ENCODE results near the gene RAB23.
A peak's percentile ranks its signal among the peaks of the same experiment; 100 is the strongest.

RAB23 gene

DNA sequence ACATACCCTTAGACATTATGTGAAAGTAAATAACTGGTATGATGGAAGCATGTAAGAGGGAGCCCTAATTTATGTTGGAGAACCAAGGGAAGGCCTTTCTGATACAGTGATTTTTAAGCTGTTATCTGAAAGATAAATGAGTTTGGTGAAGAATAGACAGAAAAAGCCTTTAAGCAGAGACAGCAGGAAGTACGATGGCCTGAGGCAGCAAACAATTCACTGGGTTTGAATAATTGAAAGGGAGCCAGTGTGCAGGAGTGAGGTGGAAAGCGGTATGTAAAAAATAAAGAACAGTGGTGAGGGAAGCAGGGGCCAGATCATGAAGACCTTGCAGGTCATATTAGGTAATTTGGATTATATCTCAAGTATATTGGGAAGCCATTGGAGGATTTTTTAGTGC lies 4.1 kb upstream of the RAB23 start:
- DNase-seq: no peak

DNA sequence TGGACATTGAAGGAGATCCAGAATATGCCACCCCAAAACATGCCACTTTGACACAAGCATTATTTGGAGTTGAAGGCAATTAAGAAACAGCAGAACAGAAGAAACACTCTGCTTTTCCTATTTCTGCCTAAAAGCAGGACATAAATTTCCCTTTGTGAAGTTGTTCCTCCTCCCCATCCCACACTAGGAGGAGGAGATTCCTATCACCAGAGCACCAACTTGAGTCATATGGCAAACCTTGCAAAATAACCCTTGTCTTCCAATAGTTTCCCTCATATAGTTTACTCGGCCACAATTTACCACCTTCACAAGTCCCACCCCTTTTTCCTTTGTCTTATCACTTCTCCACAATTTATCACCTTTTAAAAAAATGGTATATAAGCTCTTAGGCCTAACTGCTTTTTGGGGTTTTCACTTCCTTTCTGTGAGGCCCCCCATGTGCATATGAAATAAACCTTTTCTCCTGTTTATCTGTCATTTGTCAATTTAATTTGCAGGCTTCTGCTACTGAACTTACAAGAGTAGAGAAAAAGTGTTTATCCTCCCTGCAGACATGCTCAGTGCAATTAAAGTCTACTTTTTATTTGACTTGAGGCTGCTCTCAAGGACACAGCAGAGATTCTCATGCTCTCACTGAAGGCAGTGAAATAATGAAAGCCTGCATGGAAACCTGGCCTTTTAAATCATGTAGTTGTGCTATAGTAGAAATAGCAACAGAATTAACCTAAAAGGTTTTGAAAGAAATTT lies 2.8 kb upstream of the RAB23 start:
- no peak for DNase-seq

DNA sequence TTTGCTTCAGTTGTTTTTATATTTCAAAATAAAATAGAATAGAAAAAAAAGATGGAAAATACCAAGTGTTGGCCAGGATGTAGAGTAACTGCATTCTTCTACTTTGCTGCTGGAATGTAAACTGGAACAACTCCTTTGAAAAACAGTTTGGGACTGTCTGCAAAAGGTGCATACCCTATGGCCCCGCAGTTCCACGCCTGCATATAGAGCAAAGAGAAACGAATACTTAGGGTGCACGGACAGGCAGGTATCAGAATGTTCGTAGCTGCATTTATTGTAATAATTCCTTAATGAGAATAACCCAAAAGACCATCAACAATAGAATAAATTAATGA lies 603 bp upstream of the RAB23 start:
- peak; percentile 12 for DNase-seq

DNA sequence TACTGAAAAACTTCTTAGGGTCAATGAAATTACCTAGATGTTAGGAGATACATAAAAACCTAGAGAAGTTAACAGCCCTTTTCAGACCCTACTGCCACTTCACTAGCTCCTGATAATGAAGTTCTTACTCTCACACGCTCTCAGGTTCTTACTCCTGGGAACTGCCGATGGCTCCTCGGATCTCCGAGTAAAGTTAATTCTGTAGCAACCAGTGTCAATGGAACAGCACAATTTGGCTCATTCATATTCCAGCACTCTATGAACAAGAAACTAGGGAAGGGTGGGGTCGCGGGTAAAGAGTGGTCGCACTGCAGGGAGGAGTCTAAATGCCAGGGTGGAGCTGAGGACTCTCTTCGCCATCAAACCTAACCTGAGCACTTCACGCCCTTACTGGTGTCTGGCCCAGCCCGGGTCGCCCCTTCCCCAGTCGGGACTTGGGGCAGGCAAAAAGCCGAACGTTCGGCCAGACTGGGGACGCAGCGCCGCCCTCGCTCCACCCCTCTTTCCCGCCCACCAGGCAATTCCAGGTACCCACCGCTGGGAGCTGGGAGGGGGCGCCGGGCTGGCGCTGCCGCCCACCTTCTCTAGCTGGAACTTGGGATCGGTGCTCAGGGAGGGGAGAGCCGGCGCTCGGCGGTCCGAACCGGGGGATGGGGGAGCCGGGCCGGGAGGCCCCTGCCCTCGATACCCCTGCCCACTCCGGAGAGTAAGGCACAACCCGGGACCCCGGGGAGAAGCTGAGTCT lies 744 bp downstream of the RAB23 start:
- DNase-seq: peak; percentile 38

DNA sequence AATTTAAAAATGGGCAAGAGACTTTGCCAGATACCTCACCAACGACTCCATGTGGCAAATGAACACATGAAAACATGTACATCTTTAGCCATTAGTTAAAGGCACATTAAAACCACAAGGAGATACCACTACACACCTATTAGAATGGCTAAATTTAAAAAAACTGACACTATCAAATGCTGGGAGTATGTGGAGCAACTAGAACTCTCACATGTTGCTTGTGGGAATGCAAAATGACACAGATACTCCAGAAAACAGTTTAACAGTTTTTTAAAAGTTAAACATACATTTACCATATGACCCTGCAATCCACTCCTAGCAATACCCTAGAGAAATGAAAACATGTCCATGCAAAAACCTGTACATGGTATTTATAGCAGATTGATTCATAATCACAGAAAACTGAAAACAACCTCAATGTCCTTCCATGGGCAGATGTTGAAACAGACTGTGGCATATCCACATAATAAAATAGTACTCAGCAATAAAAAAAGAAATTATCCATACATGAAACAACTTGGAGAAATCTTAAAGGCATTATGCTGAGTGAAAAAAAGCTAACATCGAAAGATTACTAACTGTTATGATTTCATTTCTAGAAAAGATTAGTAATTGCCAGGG lies 1.9 kb downstream of the RAB23 start:
- no peak for DNase-seq

DNA sequence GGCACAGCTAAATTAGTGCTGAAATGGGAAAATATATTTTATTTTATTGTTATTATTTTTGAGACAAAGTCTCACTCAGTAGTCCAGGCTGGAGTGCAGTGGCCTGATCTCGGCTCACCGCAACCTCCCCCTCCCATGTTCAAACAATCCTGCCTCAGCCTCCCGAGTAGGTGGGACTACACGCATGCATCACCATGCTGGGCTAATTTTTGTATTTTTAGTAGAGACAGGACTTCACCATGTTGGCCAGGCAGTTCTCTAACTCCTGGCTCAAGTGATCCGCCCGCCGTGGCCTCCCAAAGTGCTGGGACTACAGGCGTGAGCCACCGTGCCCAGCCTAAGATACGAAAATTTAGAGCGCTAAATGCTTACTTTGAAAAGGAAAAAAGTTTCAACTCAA lies 4.8 kb downstream of the RAB23 start:
- no peak for DNase-seq

DNA sequence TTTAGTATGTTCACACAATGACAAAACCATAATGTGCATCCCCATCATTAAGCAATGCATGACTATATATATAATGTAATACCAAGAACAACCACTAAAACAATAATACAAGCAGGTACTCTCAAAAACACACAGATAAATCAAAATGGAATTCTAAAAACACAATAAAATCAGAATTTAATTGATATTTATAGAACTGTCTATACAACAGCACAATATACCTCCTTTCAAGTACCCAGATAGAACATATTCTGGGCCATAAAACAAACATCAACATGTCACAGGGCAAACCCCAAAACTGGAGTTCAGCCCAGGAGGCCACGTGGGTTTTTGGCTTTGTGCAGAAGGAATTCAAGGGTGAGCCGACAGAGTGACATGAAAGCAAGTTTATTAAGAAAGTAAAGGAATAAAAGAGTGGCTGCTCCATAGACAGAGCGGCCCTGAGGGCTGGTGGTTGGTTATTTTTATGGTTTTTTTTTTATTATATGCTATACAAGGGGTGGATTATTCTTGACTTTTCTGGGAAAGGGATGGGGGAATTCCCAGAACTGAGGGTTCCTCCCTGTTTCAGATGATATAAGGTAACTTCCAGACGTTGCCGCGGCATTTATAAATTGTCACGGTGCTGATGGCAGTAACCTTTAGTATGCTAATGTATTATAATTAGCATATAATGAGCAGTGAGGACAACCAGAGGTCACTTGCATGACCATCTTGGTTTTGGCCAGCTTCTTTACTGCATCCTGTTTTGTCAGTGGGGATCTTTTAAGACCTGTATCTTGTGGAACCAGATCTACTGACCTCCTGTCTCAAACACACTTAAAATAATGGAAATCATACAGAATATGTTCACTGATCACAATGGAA lies 5.6 kb downstream of the RAB23 start:
- no peak for DNase-seq

DNA sequence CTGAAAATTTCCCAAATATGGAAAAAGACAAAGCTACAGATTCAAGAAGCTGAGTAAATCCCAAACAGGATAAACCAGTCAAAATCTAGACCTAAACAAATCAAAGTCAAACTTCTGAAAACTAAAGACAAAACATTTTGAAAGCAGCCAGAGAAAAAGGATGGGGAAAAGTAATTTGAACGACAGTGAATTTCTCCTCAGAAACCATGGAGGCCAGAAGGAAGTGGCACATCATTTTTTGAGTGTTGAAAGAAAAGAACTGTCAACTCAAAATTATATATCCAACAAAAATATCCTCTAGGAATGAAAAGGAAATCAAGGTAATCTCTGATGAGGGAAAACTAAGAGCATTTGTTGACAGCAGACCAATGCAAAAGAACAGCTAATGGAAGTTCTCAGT lies 6.8 kb downstream of the RAB23 start:
- no peak for DNase-seq

DNA sequence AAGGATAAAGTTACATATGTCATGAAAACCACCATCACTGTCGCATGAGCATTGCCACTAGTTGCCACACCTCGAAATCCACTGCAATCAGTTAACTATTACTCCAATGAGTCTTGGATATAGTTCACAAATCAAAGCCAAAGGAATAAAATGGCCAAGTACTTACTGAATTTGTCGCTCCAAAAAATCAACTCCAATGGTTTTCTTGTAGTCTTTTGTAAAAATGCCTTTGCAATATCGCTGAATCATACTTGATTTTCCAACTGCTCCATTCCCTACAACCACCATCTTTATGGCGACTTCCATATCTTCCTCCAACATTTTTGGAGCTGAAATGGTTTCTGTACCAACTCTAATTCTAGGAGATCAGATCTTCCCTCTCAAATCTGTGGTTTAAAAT lies 12.0 kb downstream of the RAB23 start:
- no peak for DNase-seq

DNA sequence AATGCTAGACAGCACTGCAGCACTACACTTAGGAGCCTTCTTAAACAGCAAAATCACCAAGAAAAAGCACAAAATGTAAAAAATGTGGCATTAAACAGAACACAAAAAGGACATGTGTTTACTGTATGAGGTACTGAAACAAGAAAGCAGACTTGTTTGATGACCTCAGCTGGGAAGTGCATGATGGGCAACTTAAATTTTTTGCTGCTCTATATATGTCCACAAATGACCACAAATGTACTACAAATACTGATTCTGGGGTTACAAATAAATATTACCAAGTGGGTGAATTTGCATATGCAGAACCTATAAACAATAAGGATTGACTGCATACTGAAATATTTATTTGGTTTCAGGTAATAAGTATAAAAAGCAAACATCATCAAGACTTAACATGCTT lies 13.1 kb downstream of the RAB23 start:
- DNase-seq: no peak

DNA sequence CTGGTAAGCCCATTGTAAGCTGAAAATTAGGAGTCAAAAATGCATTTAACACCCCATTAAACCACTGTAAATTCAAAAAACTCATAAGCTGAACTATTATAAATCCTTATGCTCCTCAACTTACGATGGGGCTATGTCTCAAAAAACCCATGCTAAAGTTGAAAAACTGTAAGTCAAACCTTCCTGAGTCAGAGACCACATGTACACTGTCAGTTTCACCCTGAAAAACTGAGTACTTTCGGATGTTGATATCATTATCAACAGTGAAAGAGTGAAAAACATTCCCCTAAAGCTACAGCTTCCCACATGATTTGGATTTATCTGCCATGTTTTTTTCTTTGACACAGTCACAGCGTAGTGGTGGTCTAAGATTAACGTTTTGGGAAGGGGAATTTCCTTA lies 14.2 kb downstream of the RAB23 start:
- DNase-seq: no peak

DNA sequence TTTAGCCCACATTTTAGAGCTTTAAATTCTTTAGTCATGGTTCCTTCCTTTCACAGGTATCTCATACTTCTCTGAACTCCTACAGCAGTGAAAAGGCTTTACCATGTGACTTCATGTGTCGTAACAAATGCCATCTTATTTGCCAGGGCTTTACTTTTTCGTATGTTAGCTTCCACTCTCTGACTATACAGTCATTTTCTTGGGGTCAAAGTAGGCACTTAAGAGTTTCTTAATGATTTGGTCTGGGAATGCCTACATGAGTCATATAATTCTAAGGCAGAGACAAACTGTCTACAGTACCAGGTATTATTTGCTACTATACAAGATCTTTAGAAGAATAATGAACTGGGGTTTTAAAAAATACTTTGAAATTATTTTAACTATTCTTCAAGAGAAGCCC lies 15.0 kb downstream of the RAB23 start:
- DNase-seq: no peak

DNA sequence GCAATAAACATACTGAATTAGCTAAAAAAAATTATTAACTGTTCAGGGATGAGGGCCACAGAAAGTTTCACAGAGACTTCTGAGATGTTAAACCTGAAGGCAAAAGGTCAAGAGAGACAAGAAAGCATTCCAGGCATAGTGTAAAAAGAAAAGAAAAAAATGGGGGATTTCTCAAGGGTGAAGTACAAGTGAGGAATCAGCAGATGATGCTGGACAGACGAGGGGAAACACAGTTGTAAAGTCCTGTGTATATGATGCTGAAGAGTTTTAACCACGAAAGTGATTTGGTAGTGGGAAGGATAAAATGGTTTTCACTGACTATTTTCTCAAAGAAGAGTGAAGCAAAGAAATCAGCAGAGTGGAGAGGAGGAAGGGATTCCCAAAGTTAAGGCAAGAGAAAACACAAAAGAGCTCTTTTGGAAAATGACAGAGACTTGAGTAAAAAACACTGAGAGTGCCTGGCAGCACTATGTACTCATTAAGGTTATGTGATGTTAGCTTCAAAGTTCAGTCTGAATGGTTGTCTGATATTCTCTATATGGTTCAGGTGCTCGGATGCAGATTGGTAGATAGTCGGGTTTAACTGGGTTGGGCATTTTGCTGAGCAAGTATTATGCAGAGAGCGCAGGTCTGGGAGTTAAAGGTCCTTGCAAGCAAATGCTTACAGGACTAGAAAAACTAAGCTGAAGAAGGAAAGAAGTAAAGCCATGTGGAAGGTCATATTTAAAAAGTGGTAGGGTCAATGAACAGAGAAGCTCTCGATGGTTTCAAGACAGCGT lies 16.4 kb downstream of the RAB23 start:
- no peak for DNase-seq

DNA sequence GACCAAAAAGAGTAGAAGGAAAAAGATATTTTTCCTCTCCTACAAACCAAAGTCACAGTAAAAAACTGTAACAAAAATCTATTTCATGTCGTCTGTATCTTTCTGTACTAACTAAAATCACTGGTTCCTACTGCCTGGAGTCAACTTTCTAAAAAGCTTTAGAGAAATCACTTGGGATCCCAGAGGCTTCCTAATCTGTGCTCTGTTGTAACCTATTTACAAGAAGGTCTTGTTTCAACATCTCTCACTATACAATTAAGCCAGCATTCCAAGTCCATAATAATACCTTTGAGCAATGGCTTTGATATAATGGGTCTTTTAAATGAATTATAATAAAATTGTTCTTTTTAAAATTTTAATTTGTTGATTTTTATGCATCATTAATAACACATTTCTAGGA lies 20.4 kb downstream of the RAB23 start:
- DNase-seq: no peak

DNA sequence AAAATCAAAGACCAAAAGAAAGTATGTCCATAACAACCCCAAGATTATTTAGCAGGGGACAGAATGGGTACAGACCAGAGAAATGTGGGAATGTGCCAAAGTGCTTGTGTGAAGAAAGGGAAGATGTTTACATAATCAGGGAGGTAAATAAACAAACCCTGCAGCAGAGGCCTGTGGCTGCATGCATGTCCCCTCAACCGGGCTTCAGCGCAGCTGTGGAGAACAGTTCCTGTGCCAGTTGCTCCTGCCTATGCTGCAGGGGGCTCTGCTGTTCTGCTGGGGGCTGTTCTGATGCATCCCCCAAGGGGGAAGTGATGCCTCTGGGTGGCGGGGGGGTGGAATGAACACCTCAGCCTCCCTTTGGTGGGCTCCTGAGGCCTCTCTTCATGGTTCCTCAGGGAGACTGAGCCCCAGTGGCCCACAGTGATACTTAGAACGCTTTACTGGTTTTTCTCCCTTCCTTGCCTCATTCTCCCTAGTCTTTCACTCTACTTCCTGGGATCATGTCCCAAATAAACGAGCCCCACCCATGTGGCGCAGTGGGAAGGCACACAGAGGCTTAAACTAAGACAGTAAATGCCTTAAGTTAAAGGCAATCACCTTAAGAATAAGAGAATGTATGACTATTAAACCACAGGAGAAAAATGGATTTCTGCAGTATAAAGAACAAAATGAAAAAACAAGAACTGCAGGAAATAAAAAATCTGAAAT lies 23.0 kb downstream of the RAB23 start:
- no peak for DNase-seq

DNA sequence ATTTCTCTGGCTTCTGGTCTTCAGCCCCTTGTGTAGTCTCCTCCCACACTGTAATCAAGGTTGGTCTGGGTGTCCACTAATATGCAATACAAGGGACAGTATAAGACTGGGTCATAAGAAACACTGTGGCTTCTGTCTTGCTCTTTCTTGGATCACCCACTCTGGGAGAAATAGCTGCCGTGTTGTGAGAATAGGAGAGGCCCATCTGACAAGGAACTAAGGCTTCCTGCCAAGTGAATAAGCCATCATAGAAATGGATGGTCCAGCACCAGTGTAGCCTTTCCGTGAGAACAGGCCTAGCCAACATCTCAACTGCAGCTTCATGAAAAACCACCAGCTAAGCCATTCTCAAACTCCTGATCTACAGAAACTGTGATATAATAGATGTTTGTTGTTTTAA lies 26.6 kb downstream of the RAB23 start:
- DNase-seq: no peak

DNA sequence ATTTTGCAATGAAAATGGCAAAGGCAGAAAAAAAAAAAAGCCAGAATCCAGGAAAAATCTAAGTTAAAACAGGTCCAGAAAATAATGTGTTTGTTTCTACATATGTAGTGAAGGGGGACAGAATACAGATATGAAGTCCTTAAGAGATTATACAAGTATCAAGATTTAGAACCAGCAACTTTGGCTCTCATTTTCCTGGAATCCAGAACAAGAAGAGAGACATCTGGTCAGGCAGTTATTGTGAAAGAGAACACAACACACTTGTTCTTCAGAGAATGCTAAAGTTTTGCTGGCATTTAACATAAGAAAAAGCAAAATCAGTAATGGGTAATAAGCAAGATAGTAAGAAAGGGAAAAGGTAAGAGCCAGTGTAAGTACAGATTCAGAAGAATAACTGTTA lies 28.9 kb downstream of the RAB23 start:
- DNase-seq: no peak

DNA sequence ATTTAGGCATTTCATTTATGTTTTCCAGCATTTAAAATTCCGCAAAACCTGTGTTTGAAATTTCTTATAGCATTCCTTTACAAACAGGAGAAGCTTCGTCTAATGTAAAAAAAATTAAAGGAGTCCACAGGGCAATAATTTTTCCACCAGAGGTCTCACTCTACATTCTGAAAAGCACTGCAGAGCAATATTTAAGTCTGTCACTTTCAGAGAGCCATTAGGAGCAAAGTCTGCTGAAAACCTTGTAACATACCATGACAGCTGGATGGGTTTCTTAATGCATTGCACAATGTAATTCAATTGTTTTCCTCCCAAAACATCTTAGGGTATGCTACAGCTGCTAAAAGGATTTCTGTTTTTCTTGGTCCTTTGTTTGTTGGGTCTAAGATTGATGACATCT lies 32.0 kb downstream of the RAB23 start:
- no peak for DNase-seq

DNA sequence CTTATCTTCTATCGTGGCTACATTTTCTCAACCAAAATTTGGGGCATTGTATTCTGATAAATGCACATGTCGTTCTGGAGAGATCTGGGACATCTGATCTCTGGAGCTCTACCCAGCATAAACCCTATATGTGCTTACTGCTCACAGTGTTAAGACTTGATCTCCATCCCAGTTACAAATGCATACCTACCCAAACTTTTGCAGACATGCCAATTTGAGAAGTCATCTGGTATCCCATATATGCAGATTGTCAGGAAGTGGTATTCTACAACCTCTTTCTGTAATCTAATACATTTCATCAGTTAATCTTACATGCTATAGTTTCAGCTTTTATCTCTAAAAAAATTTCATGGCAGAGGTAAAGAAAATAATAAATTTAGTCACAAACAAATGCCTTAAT lies 38.8 kb downstream of the RAB23 start:
- no peak for DNase-seq

DNA sequence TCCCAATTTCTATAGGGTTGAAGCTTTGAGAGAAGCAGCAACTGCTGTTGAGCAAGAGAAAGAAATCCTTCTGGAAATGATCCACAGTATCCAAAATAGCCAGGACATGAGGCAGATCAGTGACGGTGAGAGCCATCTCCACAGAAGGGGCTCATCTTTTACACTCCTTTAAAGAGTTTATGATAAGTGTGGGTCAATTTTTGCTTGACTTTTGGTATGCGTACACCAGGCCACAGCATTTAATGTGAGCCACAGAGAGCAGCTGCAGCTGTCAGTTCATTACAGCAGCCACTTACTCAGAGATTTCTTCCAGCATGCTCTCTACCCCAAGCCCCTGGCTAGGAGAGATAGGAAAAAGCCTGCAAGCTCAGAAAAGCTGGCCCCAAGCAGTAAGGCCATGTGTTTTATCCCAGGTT lies 40.1 kb downstream of the RAB23 start:
- no peak for DNase-seq

DNA sequence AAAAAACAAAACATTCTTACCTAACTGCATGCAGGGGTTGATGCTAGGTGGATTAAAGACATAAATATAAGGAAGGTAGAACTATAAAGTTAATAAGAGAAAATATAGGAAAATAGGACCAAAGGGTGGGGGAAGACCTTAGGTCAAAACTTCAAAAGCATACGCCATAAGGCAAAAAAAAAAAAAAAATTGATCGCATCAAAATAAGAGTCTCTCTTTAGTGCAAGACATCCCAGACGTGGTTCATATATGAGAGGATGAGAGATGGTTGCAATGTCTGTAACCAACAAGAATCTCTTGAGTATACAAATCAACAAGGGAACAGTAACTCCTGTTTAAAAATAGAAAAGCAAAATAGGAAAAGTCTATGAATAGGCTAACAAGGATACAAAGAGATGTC lies 41.5 kb downstream of the RAB23 start:
- DNase-seq: no peak
